Measurements from ENCODE around the gene ZC3H12D. TPM values are rescaled to one million over a fixed set of nuclear protein-coding genes. Genes with fewer than 3 reads are reported as not detected.

The ZC3H12D gene
- polyA plus RNA-seq, 1 of the 3 experiments (the other 2 are of a cell fraction), result 0.03 TPM

DNA sequence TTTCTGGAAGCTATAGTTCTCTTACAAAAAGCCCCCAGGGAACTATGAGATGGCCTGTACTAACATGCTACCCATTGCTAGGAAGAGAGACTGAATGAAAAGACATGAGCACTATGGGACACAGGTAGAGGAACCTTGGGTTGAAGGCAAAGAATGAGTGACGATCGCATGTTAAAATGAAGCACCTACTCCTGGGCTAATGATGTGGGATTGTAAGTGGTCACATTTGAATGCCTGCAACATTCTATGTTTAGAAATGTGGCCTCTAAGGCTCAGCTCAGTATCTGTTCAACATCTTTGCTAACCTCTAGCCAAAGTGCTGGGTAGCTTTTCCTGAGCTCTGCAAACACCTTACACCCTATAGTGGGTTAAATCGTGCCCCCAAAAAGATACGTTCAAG, 5.2 kb upstream of the ZC3H12D start:
- no peaks in the 10 kb centered on the region for H4K20me1 ChIP-seq (ENCODE audit: insufficient read depth)
- H3K4me2 ChIP-seq, result no peak overlapping the region
- H3K27ac ChIP-seq (ENCODE audit: low read depth in 2 of 2, low read length in 1 of 2), result no peak overlapping the region
- no peaks in the 10 kb centered on the region for H3K9me2 ChIP-seq
- peaks cover 0 to 3% of the 10 kb centered on the region in 2 experiments; a peak in 1 of 4 replicates for H3K4me1 ChIP-seq (ENCODE audit: control insufficient read depth in 1 of 2, insufficient read depth in 2 of 2, low read depth in 1 of 2, low read length in 1 of 2)
- no peaks in the 10 kb centered on the region for H3K9me3 ChIP-seq
- no peak overlapping the region for H3K9ac ChIP-seq
- H3K36me3 ChIP-seq (replicated peaks in 1 of 2; ENCODE audit: control insufficient read depth in 1 of 2, insufficient read depth in 2 of 2, low read length in 1 of 2), result no peaks in the 10 kb centered on the region
- CTCF ChIA-PET, result interaction anchor here (1.0 kb wide), 1 partner anchor 58 kb away, joined by 4 read pairs; no protein-coding TSS in a partner anchor
- POLR2A ChIA-PET, result no interaction called here
- no peak for DNase-seq
- TF ChIP-seq FOXM1 (IDR thresholded peaks at IDR 0.05; ENCODE audit: low read depth), result no peak
- TF ChIP-seq POLR2AphosphoS5 (IDR thresholded peaks at IDR 0.05; ENCODE audit: low read depth, low read length), result no peak
- no peak for TF ChIP-seq EZH2phosphoT487 (IDR thresholded peaks at IDR 0.05; ENCODE audit: borderline replicate concordance, low read depth)
- TF ChIP-seq RAD21 (IDR thresholded peaks at IDR 0.05; ENCODE audit: low read length), result no peak
- TF ChIP-seq YY1 (IDR thresholded peaks at IDR 0.05; ENCODE audit: low read depth), result no peak
- no peak for TF ChIP-seq FOXJ3 (CRISPR knock-in tag; IDR thresholded peaks at IDR 0.05)
- TF ChIP-seq, protein P1, sequence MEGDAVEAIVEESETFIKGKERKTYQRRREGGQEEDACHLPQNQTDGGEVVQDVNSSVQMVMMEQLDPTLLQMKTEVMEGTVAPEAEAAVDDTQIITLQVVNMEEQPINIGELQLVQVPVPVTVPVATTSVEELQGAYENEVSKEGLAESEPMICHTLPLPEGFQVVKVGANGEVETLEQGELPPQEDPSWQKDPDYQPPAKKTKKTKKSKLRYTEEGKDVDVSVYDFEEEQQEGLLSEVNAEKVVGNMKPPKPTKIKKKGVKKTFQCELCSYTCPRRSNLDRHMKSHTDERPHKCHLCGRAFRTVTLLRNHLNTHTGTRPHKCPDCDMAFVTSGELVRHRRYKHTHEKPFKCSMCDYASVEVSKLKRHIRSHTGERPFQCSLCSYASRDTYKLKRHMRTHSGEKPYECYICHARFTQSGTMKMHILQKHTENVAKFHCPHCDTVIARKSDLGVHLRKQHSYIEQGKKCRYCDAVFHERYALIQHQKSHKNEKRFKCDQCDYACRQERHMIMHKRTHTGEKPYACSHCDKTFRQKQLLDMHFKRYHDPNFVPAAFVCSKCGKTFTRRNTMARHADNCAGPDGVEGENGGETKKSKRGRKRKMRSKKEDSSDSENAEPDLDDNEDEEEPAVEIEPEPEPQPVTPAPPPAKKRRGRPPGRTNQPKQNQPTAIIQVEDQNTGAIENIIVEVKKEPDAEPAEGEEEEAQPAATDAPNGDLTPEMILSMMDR (IDR thresholded peaks at IDR 0.05), result no peak
- TF ChIP-seq GABPA (IDR thresholded peaks at IDR 0.05; ENCODE audit: low read depth), result no peak
- TF ChIP-seq RFX5 (IDR thresholded peaks at IDR 0.05; ENCODE audit: low read length), result no peak
- no peak for TF ChIP-seq TEAD4 (IDR thresholded peaks at IDR 0.05; ENCODE audit: borderline replicate concordance, insufficient read depth)
- TF ChIP-seq FOSL2 (IDR thresholded peaks at IDR 0.05; ENCODE audit: borderline replicate concordance, low read depth), result no peak
- no peak for TF ChIP-seq SIN3A (IDR thresholded peaks at IDR 0.05; ENCODE audit: borderline replicate concordance, low read depth, low read length)
- TF ChIP-seq ELF1 (IDR thresholded peaks at IDR 0.05), result no peak
- TF ChIP-seq MEF2A (IDR thresholded peaks at IDR 0.05; ENCODE audit: borderline replicate concordance, low read depth), result no peak
- no peak overlapping the region for H3K4me3 ChIP-seq (ENCODE audit: low read depth in 2 of 2, low read length in 1 of 2)
- no peak overlapping the region for H2AFZ ChIP-seq (ENCODE audit: low read depth)
- no peaks in the 10 kb centered on the region for H3K79me2 ChIP-seq (ENCODE audit: insufficient read depth)
- WGBS (ENCODE audit: low lambda C conversion rate), result 92% methylated on average over 4 of the region's 4 CpGs
- H3K27me3 ChIP-seq (ENCODE audit: insufficient read depth), result no peaks in the 10 kb centered on the region
- H3F3A ChIP-seq (replicated peaks; ENCODE audit: insufficient read depth), result no peaks in the 10 kb centered on the region

DNA sequence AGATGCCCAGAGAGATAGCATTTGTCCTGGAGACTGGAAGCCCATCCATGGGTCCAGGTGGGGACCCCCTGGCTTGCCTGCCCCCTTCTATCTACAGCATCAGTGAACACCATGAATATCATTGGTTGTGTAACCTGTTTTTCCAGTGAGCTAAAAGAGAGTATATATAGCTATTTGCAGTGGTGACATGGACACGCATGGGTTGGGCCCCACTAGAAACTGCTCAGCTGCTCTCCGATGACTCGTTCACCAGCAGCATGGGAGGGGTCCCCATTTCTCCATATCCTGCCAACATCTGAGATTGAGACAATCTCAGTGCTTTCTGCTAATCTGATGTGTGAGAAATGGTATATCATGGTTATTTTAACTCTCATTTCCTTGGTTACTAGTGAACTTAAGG, 4.0 kb upstream of the ZC3H12D start:
- ChIA-PET CTCF (interaction anchor here (0.7 to 1.0 kb wide), 2 partner anchors 57 to 212 kb away, joined by 3 to 4 read pairs; no protein-coding TSS in a partner anchor), POLR2A (no interaction called here)
- Histone ChIP-seq H3K9ac (no peak overlapping the region), H3K9me2 (no peaks in the 10 kb centered on the region), H3K79me2 (ENCODE audit: insufficient read depth) (no peaks in the 10 kb centered on the region), H3K27ac (ENCODE audit: low read depth in 2 of 2, low read length in 1 of 2) (no peak overlapping the region), H3K4me2 (no peak overlapping the region), H3K36me3 (replicated peaks in 1 of 2; ENCODE audit: control insufficient read depth in 1 of 2, insufficient read depth in 2 of 2, low read length in 1 of 2) (no peaks in the 10 kb centered on the region), H3F3A (replicated peaks; ENCODE audit: insufficient read depth) (no peaks in the 10 kb centered on the region), H2AFZ (ENCODE audit: low read depth) (no peak overlapping the region), H3K9me3 (no peaks in the 10 kb centered on the region), H3K4me1 (ENCODE audit: control insufficient read depth in 1 of 2, insufficient read depth in 2 of 2, low read depth in 1 of 2, low read length in 1 of 2) (peaks cover 0 to 6% of the 10 kb centered on the region in 2 experiments; a peak in 1 of 4 replicates), H3K4me3 (ENCODE audit: low read depth in 2 of 2, low read length in 1 of 2) (no peak overlapping the region), H3K27me3 (ENCODE audit: insufficient read depth) (no peaks in the 10 kb centered on the region), H4K20me1 (ENCODE audit: insufficient read depth) (no peaks in the 10 kb centered on the region)
- DNase-seq, result no peak
- TF ChIP-seq RCOR1 (IDR thresholded peaks at IDR 0.05; ENCODE audit: low read length), result no peak
- TF ChIP-seq, protein P2, sequence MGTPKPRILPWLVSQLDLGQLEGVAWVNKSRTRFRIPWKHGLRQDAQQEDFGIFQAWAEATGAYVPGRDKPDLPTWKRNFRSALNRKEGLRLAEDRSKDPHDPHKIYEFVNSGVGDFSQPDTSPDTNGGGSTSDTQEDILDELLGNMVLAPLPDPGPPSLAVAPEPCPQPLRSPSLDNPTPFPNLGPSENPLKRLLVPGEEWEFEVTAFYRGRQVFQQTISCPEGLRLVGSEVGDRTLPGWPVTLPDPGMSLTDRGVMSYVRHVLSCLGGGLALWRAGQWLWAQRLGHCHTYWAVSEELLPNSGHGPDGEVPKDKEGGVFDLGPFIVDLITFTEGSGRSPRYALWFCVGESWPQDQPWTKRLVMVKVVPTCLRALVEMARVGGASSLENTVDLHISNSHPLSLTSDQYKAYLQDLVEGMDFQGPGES (IDR thresholded peaks at IDR 0.05; ENCODE audit: low read depth, low read length), result no peak
- 76% methylated on average over 3 of the region's 3 CpGs for WGBS (ENCODE audit: low lambda C conversion rate)
